ENCODE results near the gene STAT6.

STAT6 gene

GRCh38 chr12:57105011-57105753 is 6.0 kb downstream of the STAT6 start:
- no peak for DNase-seq (ENCODE audit: low read depth)
- no peak overlapping the region for H3K4me3 ChIP-seq (ENCODE audit: low read depth, low read length)
- TF ChIP-seq CTCF (conservative IDR thresholded peaks at IDR 0.05; ENCODE audit: low read depth, low read length) = no peak

- H3K4me3 ChIP-seq (ENCODE audit: low read depth, low read length) = no peak overlapping the region
- TF ChIP-seq CTCF (conservative IDR thresholded peaks at IDR 0.05; ENCODE audit: low read depth, low read length) = no peak
- no peak for DNase-seq (ENCODE audit: low read depth)
These were observed 6.8 kb downstream of the STAT6 start for GRCh38 chr12:57104292-57104910.

- TF ChIP-seq CTCF (conservative IDR thresholded peaks at IDR 0.05; ENCODE audit: low read depth, low read length) = no peak
- DNase-seq (ENCODE audit: low read depth) = peak; percentile 12
- H3K4me3 ChIP-seq (ENCODE audit: low read depth, low read length) = no peak overlapping the region
These were observed 7.3 kb downstream of the STAT6 start for GRCh38 chr12:57103856-57104255.

GRCh38 chr12:57101892-57102695 is 9.1 kb downstream of the STAT6 start:
- DNase-seq (ENCODE audit: low read depth) = peak; percentile 17
- no peak for TF ChIP-seq CTCF (conservative IDR thresholded peaks at IDR 0.05; ENCODE audit: low read depth, low read length)
- no peak overlapping the region for H3K4me3 ChIP-seq (ENCODE audit: low read depth, low read length)

GRCh38 chr12:57099766-57100165 is 11.4 kb downstream of the STAT6 start:
- TF ChIP-seq CTCF (conservative IDR thresholded peaks at IDR 0.05; ENCODE audit: low read depth, low read length) = no peak
- no peak for DNase-seq (ENCODE audit: low read depth)
- no peak overlapping the region for H3K4me3 ChIP-seq (ENCODE audit: low read depth, low read length)

- DNase-seq (ENCODE audit: low read depth) = no peak
- no peak overlapping the region for H3K4me3 ChIP-seq (ENCODE audit: low read depth, low read length)
- no peak for TF ChIP-seq CTCF (conservative IDR thresholded peaks at IDR 0.05; ENCODE audit: low read depth, low read length)
These were observed 12.0 kb downstream of the STAT6 start for GRCh38 chr12:57099047-57099714.
